Measurements from ENCODE around the gene CHMP2B. TPM values are rescaled to one million over a fixed set of nuclear protein-coding genes. Genes with fewer than 3 reads are reported as not detected.
"Not testable (repeated sequence)": the region's sequence is repeated elsewhere in the genome, so short reads cannot be mapped to it uniquely, and the experiment has no call there.

The CHMP2B gene
- total RNA-seq, 1 donor from 2014 or later = 19.6 TPM

DNA sequence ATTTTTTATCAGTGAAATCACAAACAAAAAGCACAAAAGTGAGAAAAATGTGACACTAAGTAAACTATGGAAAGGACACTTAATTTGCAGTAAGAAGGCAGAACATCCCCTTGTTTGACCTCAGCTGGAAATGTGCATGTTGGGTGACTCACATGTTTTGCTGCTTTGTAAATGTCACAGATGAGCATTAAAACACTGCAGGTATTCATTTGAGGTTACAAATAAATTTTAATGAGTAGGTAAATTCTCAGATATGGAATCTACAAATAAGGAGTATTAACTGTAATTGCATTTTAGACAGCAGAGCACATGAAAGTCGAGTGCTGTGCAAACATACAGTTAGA is 20.3 kb downstream of the CHMP2B start:
- Mint-ChIP-seq H3K4me3 (no peak overlapping the region), H3K27me3 (ENCODE audit: low read depth) (no peaks in the 10 kb centered on the region), H3K27ac (ENCODE audit: unreplicated experiment) (no peak overlapping the region), H3K9me3 (no peaks in the 10 kb centered on the region), H3K36me3 (ENCODE audit: low read depth) (no peaks in the 10 kb centered on the region), H3K4me1 (no peaks in the 10 kb centered on the region)
- no peak for DNase-seq (ENCODE audit: low read depth, low spot score)
- TF ChIP-seq, protein P1, sequence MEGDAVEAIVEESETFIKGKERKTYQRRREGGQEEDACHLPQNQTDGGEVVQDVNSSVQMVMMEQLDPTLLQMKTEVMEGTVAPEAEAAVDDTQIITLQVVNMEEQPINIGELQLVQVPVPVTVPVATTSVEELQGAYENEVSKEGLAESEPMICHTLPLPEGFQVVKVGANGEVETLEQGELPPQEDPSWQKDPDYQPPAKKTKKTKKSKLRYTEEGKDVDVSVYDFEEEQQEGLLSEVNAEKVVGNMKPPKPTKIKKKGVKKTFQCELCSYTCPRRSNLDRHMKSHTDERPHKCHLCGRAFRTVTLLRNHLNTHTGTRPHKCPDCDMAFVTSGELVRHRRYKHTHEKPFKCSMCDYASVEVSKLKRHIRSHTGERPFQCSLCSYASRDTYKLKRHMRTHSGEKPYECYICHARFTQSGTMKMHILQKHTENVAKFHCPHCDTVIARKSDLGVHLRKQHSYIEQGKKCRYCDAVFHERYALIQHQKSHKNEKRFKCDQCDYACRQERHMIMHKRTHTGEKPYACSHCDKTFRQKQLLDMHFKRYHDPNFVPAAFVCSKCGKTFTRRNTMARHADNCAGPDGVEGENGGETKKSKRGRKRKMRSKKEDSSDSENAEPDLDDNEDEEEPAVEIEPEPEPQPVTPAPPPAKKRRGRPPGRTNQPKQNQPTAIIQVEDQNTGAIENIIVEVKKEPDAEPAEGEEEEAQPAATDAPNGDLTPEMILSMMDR (conservative IDR thresholded peaks at IDR 0.05) = no peak

DNA sequence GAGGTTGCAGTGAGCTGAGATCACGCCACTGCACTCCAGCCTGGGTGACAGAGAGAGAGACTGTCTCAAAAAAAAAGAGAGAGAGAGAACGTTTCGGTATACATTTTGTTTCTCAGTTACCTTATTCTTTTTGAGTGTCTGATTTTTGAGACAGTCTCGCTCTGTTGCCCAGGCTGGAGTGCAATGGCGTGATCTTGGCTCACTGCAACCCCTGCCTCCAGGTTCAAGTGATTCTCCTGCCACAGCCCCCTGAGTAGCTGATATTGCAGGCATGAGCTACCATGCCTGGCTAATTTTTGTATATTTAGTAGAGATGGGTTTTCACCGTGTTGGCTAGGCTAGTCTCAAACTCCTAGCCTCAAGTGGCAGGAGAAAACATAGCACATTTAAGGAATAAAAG is 21.1 kb downstream of the CHMP2B start:
- H3K4me1 Mint-ChIP-seq; H3K4me3 Mint-ChIP-seq; DNase-seq (ENCODE audit: low read depth, low spot score); H3K27me3 Mint-ChIP-seq (ENCODE audit: low read depth); H3K9me3 Mint-ChIP-seq; H3K27ac Mint-ChIP-seq (ENCODE audit: unreplicated experiment); H3K36me3 Mint-ChIP-seq (ENCODE audit: low read depth): not testable (repeated sequence)

DNA sequence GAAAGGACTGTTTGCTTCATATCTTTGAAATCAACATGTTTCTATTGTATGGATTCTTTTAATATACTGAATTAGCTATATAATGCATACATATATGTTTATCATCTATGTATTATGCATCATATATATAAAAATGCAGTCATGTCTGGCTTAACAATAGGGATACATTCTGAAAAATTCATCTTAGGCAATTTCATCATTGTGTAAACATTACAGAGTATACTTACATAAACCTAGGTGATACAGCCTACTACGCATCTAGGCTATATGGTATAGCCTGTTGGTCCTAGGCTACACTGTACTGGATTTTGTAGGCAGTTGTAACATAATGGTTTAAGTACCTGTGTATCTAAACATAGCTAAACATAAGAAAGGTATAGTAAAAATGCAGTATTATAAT is 21.7 kb downstream of the CHMP2B start:
- no peak overlapping the region for H3K27ac Mint-ChIP-seq (ENCODE audit: unreplicated experiment)
- H3K4me1 Mint-ChIP-seq = no peaks in the 10 kb centered on the region
- TF ChIP-seq, protein P1 (conservative IDR thresholded peaks at IDR 0.05) = no peak
- DNase-seq (ENCODE audit: low read depth, low spot score) = no peak
- no peaks in the 10 kb centered on the region for H3K27me3 Mint-ChIP-seq (ENCODE audit: low read depth)
- H3K4me3 Mint-ChIP-seq = no peak overlapping the region
- no peaks in the 10 kb centered on the region for H3K36me3 Mint-ChIP-seq (ENCODE audit: low read depth)
- H3K9me3 Mint-ChIP-seq = no peaks in the 10 kb centered on the region

DNA sequence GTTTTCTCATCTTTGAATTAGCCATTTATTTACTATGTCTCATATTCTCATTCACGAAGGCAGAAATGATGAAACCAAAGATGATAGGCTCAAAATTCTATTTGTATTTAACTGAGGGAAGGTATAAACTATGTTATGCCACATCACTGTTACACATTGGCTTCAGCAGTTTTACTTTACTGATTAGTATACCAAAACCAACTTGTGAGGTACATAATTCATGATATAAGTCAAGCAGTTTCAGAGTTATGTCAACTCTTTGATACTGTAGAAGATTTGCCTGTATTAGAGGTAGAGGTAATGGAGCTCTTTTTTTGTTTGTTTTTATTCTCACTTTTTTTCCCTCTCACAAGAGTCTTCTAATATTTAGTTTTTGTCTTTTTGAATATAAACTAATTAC is 22.9 kb downstream of the CHMP2B start:
- TF ChIP-seq, protein P1 (conservative IDR thresholded peaks at IDR 0.05) = no peak

DNA sequence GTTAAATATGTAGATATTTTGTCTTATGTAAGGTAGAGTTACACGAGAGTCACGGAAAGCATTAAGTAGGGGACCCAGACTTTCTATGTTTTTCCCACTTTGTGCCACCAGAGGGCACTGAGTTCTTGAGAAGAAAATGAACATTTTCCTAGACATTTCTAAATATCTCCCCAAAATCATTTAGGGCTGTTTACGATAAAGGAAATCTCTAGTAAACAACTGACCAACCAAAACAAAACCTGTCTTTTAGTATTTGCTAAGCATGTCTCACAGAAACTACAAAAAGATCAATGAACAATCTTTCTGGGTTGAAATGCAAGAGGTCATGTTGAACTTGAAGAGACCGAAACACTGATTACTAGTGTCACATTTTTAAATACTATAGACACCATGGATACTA is 33.2 kb downstream of the CHMP2B start:
- TF ChIP-seq, protein P1 (conservative IDR thresholded peaks at IDR 0.05) = peak; percentile 74
- peak; percentile 51 for DNase-seq (ENCODE audit: low read depth, low spot score)
- Mint-ChIP-seq H3K27ac (ENCODE audit: unreplicated experiment) (no peak overlapping the region), H3K36me3 (ENCODE audit: low read depth) (no peaks in the 10 kb centered on the region), H3K27me3 (ENCODE audit: low read depth) (peaks cover 4% of the 10 kb centered on the region), H3K4me3 (no peak overlapping the region), H3K9me3 (no peaks in the 10 kb centered on the region), H3K4me1 (peaks cover 5% of the 10 kb centered on the region)

More for the DNA sequence above, 22.9 kb downstream of the CHMP2B start:
- Mint-ChIP-seq H3K27ac (ENCODE audit: unreplicated experiment) (no peak overlapping the region), H3K4me3 (no peak overlapping the region), H3K4me1 (no peaks in the 10 kb centered on the region), H3K36me3 (ENCODE audit: low read depth) (no peaks in the 10 kb centered on the region), H3K27me3 (ENCODE audit: low read depth) (no peaks in the 10 kb centered on the region), H3K9me3 (no peaks in the 10 kb centered on the region)
- no peak for DNase-seq (ENCODE audit: low read depth, low spot score)

DNA sequence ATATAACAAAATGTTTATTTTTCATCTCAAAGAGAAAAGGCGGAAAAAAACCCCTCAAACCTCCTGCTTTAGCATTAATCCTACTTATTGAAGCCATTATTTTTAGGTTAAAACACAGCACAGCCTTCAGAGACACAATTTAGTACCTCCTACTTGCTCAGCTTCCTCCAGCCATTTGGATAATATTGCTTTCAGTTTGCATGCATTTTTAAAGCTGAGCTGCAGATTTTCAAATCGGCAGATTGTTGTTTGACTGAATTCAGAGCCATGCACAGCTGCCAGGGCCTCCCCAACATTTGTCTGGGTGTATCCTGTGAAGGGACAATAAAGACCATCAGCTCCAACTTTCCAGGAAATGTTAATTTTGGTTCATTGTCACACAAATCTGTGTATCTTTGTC is 34.8 kb downstream of the CHMP2B start:
- no peak for DNase-seq (ENCODE audit: low read depth, low spot score)
- no peaks in the 10 kb centered on the region for H3K36me3 Mint-ChIP-seq (ENCODE audit: low read depth)
- H3K4me3 Mint-ChIP-seq = no peak overlapping the region
- H3K27ac Mint-ChIP-seq (ENCODE audit: unreplicated experiment) = no peak overlapping the region
- TF ChIP-seq, protein P1 (conservative IDR thresholded peaks at IDR 0.05) = no peak
- no peaks in the 10 kb centered on the region for H3K9me3 Mint-ChIP-seq
- peaks cover 5% of the 10 kb centered on the region for H3K4me1 Mint-ChIP-seq
- peaks cover 4% of the 10 kb centered on the region for H3K27me3 Mint-ChIP-seq (ENCODE audit: low read depth)
